Measurements from ENCODE around the gene ACTL9. TPM values are rescaled to one million over a fixed set of nuclear protein-coding genes. Genes with fewer than 3 reads are reported as not detected.

ACTL9 gene
- total RNA-seq, 4 donors from 2014 or later, result not detected

DNA sequence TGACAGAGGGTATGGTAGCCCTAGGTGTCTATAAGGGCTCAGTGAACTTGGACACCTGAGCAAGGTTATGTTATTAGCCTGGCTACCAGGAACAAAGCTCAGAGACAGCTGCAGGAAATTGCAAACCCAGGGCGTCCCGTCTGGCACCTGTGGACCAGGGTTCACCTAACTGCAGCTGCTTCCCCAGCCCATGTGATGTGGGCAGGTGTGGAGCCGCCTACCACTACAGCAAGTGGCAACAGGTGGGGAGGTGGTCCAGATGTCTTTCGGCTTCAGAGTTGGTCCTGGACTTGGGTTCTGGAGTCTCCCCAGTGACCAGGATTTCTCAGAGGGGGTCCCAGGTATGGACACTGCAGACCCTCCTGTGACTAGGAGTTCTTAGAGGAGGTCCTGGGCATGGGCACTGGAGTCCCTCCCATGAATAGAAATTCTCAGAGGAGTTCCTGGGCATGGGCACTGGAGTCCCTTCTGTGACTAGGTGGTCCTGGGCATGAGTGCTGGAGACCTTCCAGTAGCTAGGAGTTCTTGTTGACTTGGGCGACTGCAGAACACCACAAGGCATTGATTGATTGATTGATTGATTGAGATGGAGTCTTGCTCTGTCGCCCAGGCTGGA, 25.2 kb downstream of the ACTL9 start:
- TF ChIP-seq, protein P1, sequence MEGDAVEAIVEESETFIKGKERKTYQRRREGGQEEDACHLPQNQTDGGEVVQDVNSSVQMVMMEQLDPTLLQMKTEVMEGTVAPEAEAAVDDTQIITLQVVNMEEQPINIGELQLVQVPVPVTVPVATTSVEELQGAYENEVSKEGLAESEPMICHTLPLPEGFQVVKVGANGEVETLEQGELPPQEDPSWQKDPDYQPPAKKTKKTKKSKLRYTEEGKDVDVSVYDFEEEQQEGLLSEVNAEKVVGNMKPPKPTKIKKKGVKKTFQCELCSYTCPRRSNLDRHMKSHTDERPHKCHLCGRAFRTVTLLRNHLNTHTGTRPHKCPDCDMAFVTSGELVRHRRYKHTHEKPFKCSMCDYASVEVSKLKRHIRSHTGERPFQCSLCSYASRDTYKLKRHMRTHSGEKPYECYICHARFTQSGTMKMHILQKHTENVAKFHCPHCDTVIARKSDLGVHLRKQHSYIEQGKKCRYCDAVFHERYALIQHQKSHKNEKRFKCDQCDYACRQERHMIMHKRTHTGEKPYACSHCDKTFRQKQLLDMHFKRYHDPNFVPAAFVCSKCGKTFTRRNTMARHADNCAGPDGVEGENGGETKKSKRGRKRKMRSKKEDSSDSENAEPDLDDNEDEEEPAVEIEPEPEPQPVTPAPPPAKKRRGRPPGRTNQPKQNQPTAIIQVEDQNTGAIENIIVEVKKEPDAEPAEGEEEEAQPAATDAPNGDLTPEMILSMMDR (IDR thresholded peaks at IDR 0.05), result no peak
- no peak for TF ChIP-seq POLR2A (IDR thresholded peaks at IDR 0.05)
- 70 to 82% methylated on average over 2 to 5 of the region's 6 CpGs for WGBS, 2 donors
- no peak for DNase-seq (ENCODE audit: low spot score in 2 of 2)
- intact Hi-C loops (cut with DNase I; ENCODE audit: low total_unique reads), result no loop called here
- H3K4me3 ChIP-seq (ENCODE audit: low read depth, poor library complexity, severe bottlenecking), result no peak overlapping the region

DNA sequence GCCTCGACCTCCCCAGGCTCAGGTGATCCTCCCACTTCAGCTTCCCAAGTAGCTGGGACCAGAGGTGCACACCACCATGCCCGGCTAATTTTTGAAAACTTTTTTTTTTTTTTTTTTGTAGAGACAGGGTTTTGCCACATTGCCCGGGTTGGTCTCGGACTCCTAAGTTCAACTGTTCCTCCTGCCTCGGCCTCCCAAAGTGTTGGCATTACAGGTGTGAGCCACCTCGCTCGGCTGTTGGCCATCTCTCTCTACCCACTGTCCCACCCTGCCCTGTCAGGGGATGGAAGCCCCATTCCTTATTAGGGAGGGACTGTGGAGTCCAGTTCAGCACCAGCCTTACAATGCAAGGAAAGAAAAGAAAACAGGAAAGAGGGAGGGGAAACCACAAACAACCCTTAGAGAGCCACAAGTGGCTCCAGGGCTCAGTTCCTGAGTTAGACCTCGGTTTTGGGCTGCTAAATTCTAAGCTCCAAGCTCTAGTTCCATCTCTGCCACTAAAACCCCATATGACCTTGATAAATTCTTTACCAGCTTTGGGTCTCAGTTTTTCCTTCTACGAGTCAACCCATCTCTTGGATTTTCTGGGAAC, 31.7 kb downstream of the ACTL9 start:
- TF ChIP-seq POLR2A (IDR thresholded peaks at IDR 0.05), result no peak
- TF ChIP-seq, protein P1 (IDR thresholded peaks at IDR 0.05), result no peak
- WGBS, 2 donors, result 77 to 78% methylated on average over 9 of the region's 9 CpGs
- DNase-seq (ENCODE audit: low spot score in 2 of 2), result no peak
- intact Hi-C loops (cut with DNase I; ENCODE audit: low total_unique reads), result no loop called here
- no peak overlapping the region for H3K4me3 ChIP-seq (ENCODE audit: low read depth, poor library complexity, severe bottlenecking)

DNA sequence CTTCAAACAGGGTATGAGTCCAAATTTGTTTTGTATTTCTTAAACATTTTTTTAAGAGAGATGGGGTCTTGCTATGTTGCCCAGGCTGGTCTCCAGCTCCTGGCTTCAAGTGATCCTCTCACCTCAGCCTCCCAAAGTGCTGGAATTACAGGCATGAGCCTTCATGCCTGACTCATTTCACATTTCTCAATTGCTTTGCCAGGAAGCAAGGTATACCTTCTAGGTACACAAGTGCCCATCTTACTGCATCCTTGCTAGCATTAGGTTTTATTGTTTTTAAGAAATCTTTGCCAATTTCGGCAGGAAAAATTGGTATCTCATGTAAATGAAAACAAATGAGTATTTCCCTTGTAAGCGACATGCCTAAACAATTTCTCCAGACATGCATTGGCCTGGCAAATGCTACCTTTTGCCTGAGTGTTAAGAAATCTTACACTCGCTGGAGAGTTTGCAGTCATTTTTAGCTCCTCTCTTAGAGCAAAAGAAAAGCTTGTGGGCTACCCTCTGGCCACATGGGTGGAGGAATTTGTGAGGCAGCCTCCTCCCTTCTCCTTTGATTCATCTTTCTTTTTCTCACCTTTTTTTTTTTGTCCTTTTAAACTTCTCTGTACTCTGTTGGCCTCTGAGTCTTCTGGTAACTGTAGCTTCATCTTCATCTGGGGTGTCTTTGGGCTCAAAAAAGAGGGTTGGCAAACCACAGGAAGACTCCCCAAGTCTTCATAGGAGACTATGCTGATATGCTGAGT, 33.0 kb downstream of the ACTL9 start:
- no peak overlapping the region for H3K4me3 ChIP-seq (ENCODE audit: low read depth, poor library complexity, severe bottlenecking)
- DNase-seq (ENCODE audit: low spot score in 2 of 2), result no peak
- intact Hi-C loops (cut with DNase I; ENCODE audit: low total_unique reads), result no loop called here
- 29 to 57% methylated on average over 3 of the region's 3 CpGs for WGBS, 2 donors
- TF ChIP-seq POLR2A (IDR thresholded peaks at IDR 0.05), result no peak
- TF ChIP-seq, protein P1 (IDR thresholded peaks at IDR 0.05), result no peak

DNA sequence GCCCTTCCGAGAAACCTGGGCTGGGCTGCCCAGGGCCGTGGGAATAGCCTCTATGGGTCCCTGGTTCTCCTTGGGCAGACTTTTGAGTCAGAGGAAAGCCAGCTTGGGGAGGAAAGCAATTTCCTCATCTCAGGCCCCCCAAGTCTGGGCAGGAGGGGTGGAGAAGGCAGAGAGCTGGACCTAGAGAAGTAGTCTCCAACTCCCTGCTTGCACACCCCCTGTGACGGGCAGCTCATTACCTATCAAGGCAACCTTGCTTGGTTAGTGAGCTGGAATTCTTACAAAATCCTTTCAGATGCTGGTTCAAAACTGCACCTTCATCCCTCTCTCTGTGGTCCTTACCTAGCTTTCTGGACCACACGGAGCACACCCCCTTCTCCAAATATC, 33.9 kb downstream of the ACTL9 start:
- no peak for DNase-seq (ENCODE audit: low spot score in 2 of 2)
- no peak for TF ChIP-seq POLR2A (IDR thresholded peaks at IDR 0.05)
- TF ChIP-seq, protein P1 (IDR thresholded peaks at IDR 0.05), result no peak
- H3K4me3 ChIP-seq (ENCODE audit: low read depth, poor library complexity, severe bottlenecking), result no peak overlapping the region
- 65 to 70% methylated on average over 4 of the region's 4 CpGs for WGBS, 2 donors
- intact Hi-C loops (cut with DNase I; ENCODE audit: low total_unique reads), result no loop called here

DNA sequence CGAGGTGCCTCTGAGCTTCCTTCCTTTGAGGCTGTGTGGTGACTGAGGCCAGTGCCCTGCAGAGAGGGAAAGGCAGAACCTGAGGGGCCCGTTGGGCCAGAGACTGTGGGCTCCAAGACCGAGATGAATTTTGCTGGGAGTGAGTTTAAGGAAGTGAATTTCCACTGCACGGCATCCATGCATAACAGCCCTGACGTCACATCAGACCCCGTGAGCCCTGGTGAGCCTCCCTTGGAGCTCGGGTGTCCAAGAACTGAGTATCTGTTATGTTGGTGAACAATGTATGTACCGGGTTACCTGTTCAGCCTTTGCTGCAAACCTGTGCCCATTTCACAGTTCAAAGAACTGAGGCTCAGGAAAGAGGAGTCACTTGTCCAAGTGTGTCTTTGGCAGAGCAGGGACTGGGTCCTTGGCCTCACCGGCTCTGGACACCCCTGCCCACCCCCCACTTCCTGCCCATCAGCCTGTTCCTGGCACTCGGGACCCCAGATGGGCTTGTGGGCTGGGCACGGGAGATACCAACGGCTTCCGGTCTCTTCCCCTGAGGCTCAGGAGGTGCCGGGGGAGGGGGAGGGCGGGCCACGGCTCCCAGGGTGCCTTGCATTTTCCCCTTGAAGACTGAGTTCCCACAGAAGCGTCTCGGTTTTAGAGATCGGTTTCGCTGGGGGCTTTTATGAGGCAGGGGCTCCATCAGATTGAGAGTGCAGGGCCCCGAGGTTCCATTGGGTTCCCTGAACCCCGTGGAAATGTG, 34.5 kb downstream of the ACTL9 start:
- TF ChIP-seq, protein P1 (IDR thresholded peaks at IDR 0.05), result no peak
- TF ChIP-seq POLR2A (IDR thresholded peaks at IDR 0.05), result no peak
- intact Hi-C loops (cut with DNase I; ENCODE audit: low total_unique reads), result no loop called here
- no peak overlapping the region for H3K4me3 ChIP-seq (ENCODE audit: low read depth, poor library complexity, severe bottlenecking)
- DNase-seq (ENCODE audit: low spot score in 2 of 2), result no peak
- 28 to 35% methylated on average over 17 to 18 of the region's 22 CpGs for WGBS, 2 donors
